ENCODE measurements around the gene GNAT1. TPM values are rescaled to one million over a fixed set of nuclear protein-coding genes. Genes with fewer than 3 reads are reported as not detected.

Gene GNAT1
- total RNA-seq, 1 experiment from 2014 or later = 0.13 TPM

DNA sequence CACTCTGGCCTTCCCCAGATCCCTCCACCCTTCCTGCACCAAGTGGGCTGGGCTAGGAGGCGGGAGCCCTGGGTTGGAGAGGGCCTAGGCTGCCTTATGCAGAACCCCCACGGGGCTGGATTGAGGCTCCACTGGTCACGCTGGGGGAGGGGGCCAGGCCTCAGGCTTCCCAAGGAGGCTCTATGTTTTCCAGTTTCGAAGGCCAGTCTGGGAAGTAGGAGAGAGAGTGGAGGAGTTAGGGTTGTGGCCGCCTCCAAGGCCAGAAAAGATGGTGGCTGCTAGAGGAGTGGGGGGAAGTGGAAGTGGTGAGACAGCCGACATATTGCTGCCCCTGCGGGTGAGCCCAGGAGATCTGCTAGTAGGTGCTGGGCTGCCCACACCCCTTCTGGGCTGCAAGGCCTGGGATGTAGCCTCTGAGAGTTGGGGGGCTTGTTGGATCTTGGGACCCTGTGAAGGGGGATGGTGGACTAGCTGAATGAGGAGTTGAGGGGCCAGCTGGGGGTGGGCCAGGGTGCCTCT lies 45.8 kb downstream of the GNAT1 start:
- peak overlapping the region; percentile 88 for H3K27ac Mint-ChIP-seq
- TF ChIP-seq ZNF263 (CRISPR knock-in tag; IDR thresholded peaks at IDR 0.05; ENCODE audit: low read depth) (0 out of 2 replicates have a peak, but pooled peaks have one; percentile 46), ZNF121 (CRISPR knock-in tag; IDR thresholded peaks at IDR 0.05) (no peak), SMAD4 (CRISPR knock-in tag; IDR thresholded peaks at IDR 0.05) (no peak), ELF4 (CRISPR knock-in tag; IDR thresholded peaks at IDR 0.05; ENCODE audit: low read depth) (no peak), RORB (CRISPR knock-in tag; IDR thresholded peaks at IDR 0.05) (no peak), ZNF317 (CRISPR knock-in tag; IDR thresholded peaks at IDR 0.05; ENCODE audit: borderline replicate concordance, low read depth) (peak; percentile 79), SMAD3 (CRISPR knock-in tag; IDR thresholded peaks at IDR 0.05; ENCODE audit: borderline replicate concordance) (no peak), ESRRA (CRISPR knock-in tag; IDR thresholded peaks at IDR 0.05; ENCODE audit: borderline replicate concordance) (no peak), RELA (CRISPR knock-in tag; IDR thresholded peaks at IDR 0.05; ENCODE audit: borderline replicate concordance) (no peak), ATF1 (CRISPR knock-in tag; IDR thresholded peaks at IDR 0.05) (no peak)
- TF ChIP-seq, protein P1, sequence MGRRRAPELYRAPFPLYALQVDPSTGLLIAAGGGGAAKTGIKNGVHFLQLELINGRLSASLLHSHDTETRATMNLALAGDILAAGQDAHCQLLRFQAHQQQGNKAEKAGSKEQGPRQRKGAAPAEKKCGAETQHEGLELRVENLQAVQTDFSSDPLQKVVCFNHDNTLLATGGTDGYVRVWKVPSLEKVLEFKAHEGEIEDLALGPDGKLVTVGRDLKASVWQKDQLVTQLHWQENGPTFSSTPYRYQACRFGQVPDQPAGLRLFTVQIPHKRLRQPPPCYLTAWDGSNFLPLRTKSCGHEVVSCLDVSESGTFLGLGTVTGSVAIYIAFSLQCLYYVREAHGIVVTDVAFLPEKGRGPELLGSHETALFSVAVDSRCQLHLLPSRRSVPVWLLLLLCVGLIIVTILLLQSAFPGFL (CRISPR knock-in tag; IDR thresholded peaks at IDR 0.05; ENCODE audit: borderline replicate concordance) = no peak
- TF ChIP-seq, protein P2, sequence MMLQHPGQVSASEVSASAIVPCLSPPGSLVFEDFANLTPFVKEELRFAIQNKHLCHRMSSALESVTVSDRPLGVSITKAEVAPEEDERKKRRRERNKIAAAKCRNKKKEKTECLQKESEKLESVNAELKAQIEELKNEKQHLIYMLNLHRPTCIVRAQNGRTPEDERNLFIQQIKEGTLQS (CRISPR knock-in tag; conservative IDR thresholded peaks at IDR 0.05) = no peak
- TF ChIP-seq, protein P3, sequence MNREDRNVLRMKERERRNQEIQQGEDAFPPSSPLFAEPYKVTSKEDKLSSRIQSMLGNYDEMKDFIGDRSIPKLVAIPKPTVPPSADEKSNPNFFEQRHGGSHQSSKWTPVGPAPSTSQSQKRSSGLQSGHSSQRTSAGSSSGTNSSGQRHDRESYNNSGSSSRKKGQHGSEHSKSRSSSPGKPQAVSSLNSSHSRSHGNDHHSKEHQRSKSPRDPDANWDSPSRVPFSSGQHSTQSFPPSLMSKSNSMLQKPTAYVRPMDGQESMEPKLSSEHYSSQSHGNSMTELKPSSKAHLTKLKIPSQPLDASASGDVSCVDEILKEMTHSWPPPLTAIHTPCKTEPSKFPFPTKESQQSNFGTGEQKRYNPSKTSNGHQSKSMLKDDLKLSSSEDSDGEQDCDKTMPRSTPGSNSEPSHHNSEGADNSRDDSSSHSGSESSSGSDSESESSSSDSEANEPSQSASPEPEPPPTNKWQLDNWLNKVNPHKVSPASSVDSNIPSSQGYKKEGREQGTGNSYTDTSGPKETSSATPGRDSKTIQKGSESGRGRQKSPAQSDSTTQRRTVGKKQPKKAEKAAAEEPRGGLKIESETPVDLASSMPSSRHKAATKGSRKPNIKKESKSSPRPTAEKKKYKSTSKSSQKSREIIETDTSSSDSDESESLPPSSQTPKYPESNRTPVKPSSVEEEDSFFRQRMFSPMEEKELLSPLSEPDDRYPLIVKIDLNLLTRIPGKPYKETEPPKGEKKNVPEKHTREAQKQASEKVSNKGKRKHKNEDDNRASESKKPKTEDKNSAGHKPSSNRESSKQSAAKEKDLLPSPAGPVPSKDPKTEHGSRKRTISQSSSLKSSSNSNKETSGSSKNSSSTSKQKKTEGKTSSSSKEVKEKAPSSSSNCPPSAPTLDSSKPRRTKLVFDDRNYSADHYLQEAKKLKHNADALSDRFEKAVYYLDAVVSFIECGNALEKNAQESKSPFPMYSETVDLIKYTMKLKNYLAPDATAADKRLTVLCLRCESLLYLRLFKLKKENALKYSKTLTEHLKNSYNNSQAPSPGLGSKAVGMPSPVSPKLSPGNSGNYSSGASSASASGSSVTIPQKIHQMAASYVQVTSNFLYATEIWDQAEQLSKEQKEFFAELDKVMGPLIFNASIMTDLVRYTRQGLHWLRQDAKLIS (CRISPR knock-in tag; IDR thresholded peaks at IDR 0.05; ENCODE audit: borderline replicate concordance) = no peak
- TF ChIP-seq, protein P4, sequence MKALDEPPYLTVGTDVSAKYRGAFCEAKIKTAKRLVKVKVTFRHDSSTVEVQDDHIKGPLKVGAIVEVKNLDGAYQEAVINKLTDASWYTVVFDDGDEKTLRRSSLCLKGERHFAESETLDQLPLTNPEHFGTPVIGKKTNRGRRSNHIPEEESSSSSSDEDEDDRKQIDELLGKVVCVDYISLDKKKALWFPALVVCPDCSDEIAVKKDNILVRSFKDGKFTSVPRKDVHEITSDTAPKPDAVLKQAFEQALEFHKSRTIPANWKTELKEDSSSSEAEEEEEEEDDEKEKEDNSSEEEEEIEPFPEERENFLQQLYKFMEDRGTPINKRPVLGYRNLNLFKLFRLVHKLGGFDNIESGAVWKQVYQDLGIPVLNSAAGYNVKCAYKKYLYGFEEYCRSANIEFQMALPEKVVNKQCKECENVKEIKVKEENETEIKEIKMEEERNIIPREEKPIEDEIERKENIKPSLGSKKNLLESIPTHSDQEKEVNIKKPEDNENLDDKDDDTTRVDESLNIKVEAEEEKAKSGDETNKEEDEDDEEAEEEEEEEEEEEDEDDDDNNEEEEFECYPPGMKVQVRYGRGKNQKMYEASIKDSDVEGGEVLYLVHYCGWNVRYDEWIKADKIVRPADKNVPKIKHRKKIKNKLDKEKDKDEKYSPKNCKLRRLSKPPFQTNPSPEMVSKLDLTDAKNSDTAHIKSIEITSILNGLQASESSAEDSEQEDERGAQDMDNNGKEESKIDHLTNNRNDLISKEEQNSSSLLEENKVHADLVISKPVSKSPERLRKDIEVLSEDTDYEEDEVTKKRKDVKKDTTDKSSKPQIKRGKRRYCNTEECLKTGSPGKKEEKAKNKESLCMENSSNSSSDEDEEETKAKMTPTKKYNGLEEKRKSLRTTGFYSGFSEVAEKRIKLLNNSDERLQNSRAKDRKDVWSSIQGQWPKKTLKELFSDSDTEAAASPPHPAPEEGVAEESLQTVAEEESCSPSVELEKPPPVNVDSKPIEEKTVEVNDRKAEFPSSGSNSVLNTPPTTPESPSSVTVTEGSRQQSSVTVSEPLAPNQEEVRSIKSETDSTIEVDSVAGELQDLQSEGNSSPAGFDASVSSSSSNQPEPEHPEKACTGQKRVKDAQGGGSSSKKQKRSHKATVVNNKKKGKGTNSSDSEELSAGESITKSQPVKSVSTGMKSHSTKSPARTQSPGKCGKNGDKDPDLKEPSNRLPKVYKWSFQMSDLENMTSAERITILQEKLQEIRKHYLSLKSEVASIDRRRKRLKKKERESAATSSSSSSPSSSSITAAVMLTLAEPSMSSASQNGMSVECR (CRISPR knock-in tag; IDR thresholded peaks at IDR 0.05; ENCODE audit: borderline replicate concordance) = no peak
- TF ChIP-seq, protein P5, sequence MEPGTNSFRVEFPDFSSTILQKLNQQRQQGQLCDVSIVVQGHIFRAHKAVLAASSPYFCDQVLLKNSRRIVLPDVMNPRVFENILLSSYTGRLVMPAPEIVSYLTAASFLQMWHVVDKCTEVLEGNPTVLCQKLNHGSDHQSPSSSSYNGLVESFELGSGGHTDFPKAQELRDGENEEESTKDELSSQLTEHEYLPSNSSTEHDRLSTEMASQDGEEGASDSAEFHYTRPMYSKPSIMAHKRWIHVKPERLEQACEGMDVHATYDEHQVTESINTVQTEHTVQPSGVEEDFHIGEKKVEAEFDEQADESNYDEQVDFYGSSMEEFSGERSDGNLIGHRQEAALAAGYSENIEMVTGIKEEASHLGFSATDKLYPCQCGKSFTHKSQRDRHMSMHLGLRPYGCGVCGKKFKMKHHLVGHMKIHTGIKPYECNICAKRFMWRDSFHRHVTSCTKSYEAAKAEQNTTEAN (CRISPR knock-in tag; IDR thresholded peaks at IDR 0.05) = no peak
- TF ChIP-seq, protein P6, sequence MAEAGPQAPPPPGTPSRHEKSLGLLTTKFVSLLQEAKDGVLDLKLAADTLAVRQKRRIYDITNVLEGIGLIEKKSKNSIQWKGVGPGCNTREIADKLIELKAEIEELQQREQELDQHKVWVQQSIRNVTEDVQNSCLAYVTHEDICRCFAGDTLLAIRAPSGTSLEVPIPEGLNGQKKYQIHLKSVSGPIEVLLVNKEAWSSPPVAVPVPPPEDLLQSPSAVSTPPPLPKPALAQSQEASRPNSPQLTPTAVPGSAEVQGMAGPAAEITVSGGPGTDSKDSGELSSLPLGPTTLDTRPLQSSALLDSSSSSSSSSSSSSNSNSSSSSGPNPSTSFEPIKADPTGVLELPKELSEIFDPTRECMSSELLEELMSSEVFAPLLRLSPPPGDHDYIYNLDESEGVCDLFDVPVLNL (CRISPR knock-in tag; IDR thresholded peaks at IDR 0.05; ENCODE audit: borderline replicate concordance, low read depth) = no peak
- TF ChIP-seq, protein P7, sequence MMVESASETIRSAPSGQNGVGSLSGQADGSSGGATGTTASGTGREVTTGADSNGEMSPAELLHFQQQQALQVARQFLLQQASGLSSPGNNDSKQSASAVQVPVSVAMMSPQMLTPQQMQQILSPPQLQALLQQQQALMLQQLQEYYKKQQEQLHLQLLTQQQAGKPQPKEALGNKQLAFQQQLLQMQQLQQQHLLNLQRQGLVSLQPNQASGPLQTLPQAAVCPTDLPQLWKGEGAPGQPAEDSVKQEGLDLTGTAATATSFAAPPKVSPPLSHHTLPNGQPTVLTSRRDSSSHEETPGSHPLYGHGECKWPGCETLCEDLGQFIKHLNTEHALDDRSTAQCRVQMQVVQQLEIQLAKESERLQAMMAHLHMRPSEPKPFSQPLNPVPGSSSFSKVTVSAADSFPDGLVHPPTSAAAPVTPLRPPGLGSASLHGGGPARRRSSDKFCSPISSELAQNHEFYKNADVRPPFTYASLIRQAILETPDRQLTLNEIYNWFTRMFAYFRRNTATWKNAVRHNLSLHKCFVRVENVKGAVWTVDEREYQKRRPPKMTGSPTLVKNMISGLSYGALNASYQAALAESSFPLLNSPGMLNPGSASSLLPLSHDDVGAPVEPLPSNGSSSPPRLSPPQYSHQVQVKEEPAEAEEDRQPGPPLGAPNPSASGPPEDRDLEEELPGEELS (CRISPR knock-in tag; IDR thresholded peaks at IDR 0.05) = no peak
- H3K36me3 Mint-ChIP-seq = no peaks in the 10 kb centered on the region
- CTCF ChIA-PET = interaction anchor here (0.6 to 2.9 kb wide), 6 partner anchors 9 to 42 kb away, joined by 3 to 27 read pairs (median 4); no protein-coding TSS in a partner anchor
- POLR2A ChIA-PET = interaction anchor here (0.6 kb wide), 1 partner anchor 30 kb away, joined by 5 read pairs; no protein-coding TSS in a partner anchor
- H3K4me1 Mint-ChIP-seq = peaks cover 59% of the 10 kb centered on the region
- H3K9me3 Mint-ChIP-seq = no peaks in the 10 kb centered on the region
- H3K4me3 Mint-ChIP-seq = peak overlapping the region; percentile 97
- peak; percentile 49 for DNase-seq (ENCODE audit: low spot score)
- H3K27me3 Mint-ChIP-seq (ENCODE audit: low read depth) = no peaks in the 10 kb centered on the region
- ATAC-seq = no peak
